BLaER1 treated with 17β-estradiol and CSF1 and Interleukin-3, amounts not matched to agents 10 nM and 100 nM (cell line): ENCODE results near the gene SCD5.

ENCODE experiments used
- H3K27ac ChIP-seq, 11 experiments: shearing (Covaris generic); formaldehyde crosslinking; 2 replicates each; pipeline ENCODE4 v1.8.1; 2022
- H3K27me3 ChIP-seq, 11 experiments: shearing (Covaris generic); formaldehyde crosslinking; 2 replicates each; pipeline ENCODE4 v1.8.1; 2022
- H3K36me3 ChIP-seq, 11 experiments: shearing (Covaris generic); formaldehyde crosslinking; 2 replicates each; pipeline ENCODE4 v1.8.1; 2022
- H3K4me1 ChIP-seq, 10 experiments: shearing (Covaris generic); formaldehyde crosslinking; 2 replicates each; pipeline ENCODE4 v1.8.1; 2022
- H3K4me2 ChIP-seq, 11 experiments: shearing (Covaris generic); formaldehyde crosslinking; 2 replicates each; pipeline ENCODE4 v1.8.1; 2022
- H3K4me3 ChIP-seq, 10 experiments: shearing (Covaris generic); formaldehyde crosslinking; 2 replicates each; pipeline ENCODE4 v1.8.1; 2022
- H3K9ac ChIP-seq, 11 experiments: shearing (Covaris generic); formaldehyde crosslinking; 2 replicates each; pipeline ENCODE4 v1.8.1; 2022
- H3K9me3 ChIP-seq, 11 experiments: shearing (Covaris generic); formaldehyde crosslinking; replicated peaks in 1 of 11; 2 replicates each; pipeline ENCODE4 v1.8.1; 2022
- H4K20me1 ChIP-seq, 11 experiments: shearing (Covaris generic); formaldehyde crosslinking; 2 replicates each; pipeline ENCODE4 v1.8.1; 2022
- Cebpa-rat ChIP-seq, 11 experiments: shearing (Covaris generic); IDR thresholded peaks; 2 replicates each; pipeline ENCODE4 v1.8.1; 2022

SCD5 gene

GRCh38 chr4:82638479-82638878 is 160.1 kb downstream of the SCD5 start:
- no peak overlapping the region for H3K9ac ChIP-seq
- no peak for TF ChIP-seq Cebpa-rat (IDR thresholded peaks at IDR 0.05)
- peaks cover 0 to 42% (median 0%) of the 10 kb centered on the region in 10 experiments; a peak in 7 of 20 replicates for H3K4me1 ChIP-seq
- no peaks in the 10 kb centered on the region for H4K20me1 ChIP-seq
- H3K4me3 ChIP-seq, result no peak overlapping the region
- H3K4me2 ChIP-seq, result no peak overlapping the region
- no peaks in the 10 kb centered on the region for H3K27me3 ChIP-seq
- no peak overlapping the region for H3K27ac ChIP-seq
- H3K36me3 ChIP-seq, result peaks cover 0 to 29% (median 20%) of the 10 kb centered on the region in 11 experiments; a peak in 17 of 22 replicates
- H3K9me3 ChIP-seq, result peaks cover 0 to 11% (median 3%) of the 10 kb centered on the region in 11 experiments; a peak in 9 of 22 replicates

- Histone ChIP-seq H3K4me3 (no peak overlapping the region), H3K36me3 (peaks cover 0 to 24% (median 15%) of the 10 kb centered on the region in 11 experiments; a peak in 17 of 22 replicates), H3K9me3 (peaks cover 4 to 18% (median 10%) of the 10 kb centered on the region in 11 experiments; a peak in 17 of 22 replicates), H3K4me2 (no peak overlapping the region), H3K27ac (no peak overlapping the region), H3K4me1 (no peaks in the 10 kb centered on the region), H3K9ac (no peak overlapping the region), H3K27me3 (no peaks in the 10 kb centered on the region), H4K20me1 (no peaks in the 10 kb centered on the region)
- TF ChIP-seq Cebpa-rat (IDR thresholded peaks at IDR 0.05), result no peak
Observed at GRCh38 chr4:82630079-82630478, 168.5 kb downstream of the SCD5 start.

GRCh38 chr4:82629238-82630000 is 169.2 kb downstream of the SCD5 start:
- H3K9me3 ChIP-seq, result peaks cover 5 to 17% (median 10%) of the 10 kb centered on the region in 11 experiments; a peak in 17 of 22 replicates
- no peak overlapping the region for H3K4me3 ChIP-seq
- H3K9ac ChIP-seq, result no peak overlapping the region
- peaks cover 0 to 18% (median 9%) of the 10 kb centered on the region in 11 experiments; a peak in 14 of 22 replicates for H3K36me3 ChIP-seq
- H3K27ac ChIP-seq, result no peak overlapping the region
- no peak overlapping the region for H3K4me2 ChIP-seq
- H4K20me1 ChIP-seq, result no peaks in the 10 kb centered on the region
- no peak for TF ChIP-seq Cebpa-rat (IDR thresholded peaks at IDR 0.05)
- H3K4me1 ChIP-seq, result no peaks in the 10 kb centered on the region
- no peaks in the 10 kb centered on the region for H3K27me3 ChIP-seq

- H3K9me3 ChIP-seq, result peaks cover 0 to 15% (median 6%) of the 10 kb centered on the region in 11 experiments; a peak in 10 of 22 replicates
- TF ChIP-seq Cebpa-rat (IDR thresholded peaks at IDR 0.05), result no peak
- no peak overlapping the region for H3K9ac ChIP-seq
Observed at GRCh38 chr4:82626251-82626868, 172.2 kb downstream of the SCD5 start.

GRCh38 chr4:82624819-82625218 is 173.8 kb downstream of the SCD5 start:
- Histone ChIP-seq H3K27me3 (no peaks in the 10 kb centered on the region), H3K36me3 (peaks cover 0 to 4% (median 0%) of the 10 kb centered on the region in 11 experiments; a peak in 1 of 22 replicates), H3K9me3 (peaks cover 0 to 15% (median 6%) of the 10 kb centered on the region in 11 experiments; a peak in 10 of 22 replicates), H3K4me2 (no peak overlapping the region), H4K20me1 (no peaks in the 10 kb centered on the region), H3K4me3 (no peak overlapping the region), H3K4me1 (peaks cover 0 to 5% (median 0%) of the 10 kb centered on the region in 10 experiments; a peak in 3 of 20 replicates), H3K9ac (no peak overlapping the region), H3K27ac (no peak overlapping the region)
- TF ChIP-seq Cebpa-rat (IDR thresholded peaks at IDR 0.05), result no peak

More at GRCh38 chr4:82626251-82626868, 172.2 kb downstream of the SCD5 start:
- peaks cover 0 to 4% (median 0%) of the 10 kb centered on the region in 11 experiments; a peak in 1 of 22 replicates for H3K36me3 ChIP-seq
- H4K20me1 ChIP-seq, result no peaks in the 10 kb centered on the region
- no peaks in the 10 kb centered on the region for H3K27me3 ChIP-seq
- H3K4me1 ChIP-seq, result peaks cover 0 to 5% (median 0%) of the 10 kb centered on the region in 10 experiments; a peak in 3 of 20 replicates
- H3K27ac ChIP-seq, result no peak overlapping the region
- no peak overlapping the region for H3K4me2 ChIP-seq
- no peak overlapping the region for H3K4me3 ChIP-seq

- Histone ChIP-seq H3K4me1 (peaks cover 0 to 11% (median 5%) of the 10 kb centered on the region in 10 experiments; a peak in 8 of 20 replicates), H4K20me1 (no peaks in the 10 kb centered on the region), H3K4me3 (no peak overlapping the region), H3K36me3 (no peaks in the 10 kb centered on the region; a peak in 1 of 22 replicates), H3K9ac (no peak overlapping the region), H3K4me2 (peak overlapping the region in 2 of 11 experiments; percentile 15 to 18; a peak in 1 of 22 replicates), H3K9me3 (peaks cover 0 to 15% (median 6%) of the 10 kb centered on the region in 11 experiments; a peak in 10 of 22 replicates), H3K27me3 (no peaks in the 10 kb centered on the region), H3K27ac (no peak overlapping the region)
- TF ChIP-seq Cebpa-rat (IDR thresholded peaks at IDR 0.05), result no peak
Observed at GRCh38 chr4:82623121-82623683, 175.4 kb downstream of the SCD5 start.

- Histone ChIP-seq H3K36me3 (no peaks in the 10 kb centered on the region), H3K27me3 (no peaks in the 10 kb centered on the region), H3K9me3 (peaks cover 0 to 15% (median 6%) of the 10 kb centered on the region in 11 experiments; a peak in 10 of 22 replicates), H4K20me1 (no peaks in the 10 kb centered on the region), H3K4me1 (peaks cover 0 to 11% (median 6%) of the 10 kb centered on the region in 10 experiments; a peak in 8 of 20 replicates), H3K4me3 (no peak overlapping the region), H3K4me2 (no peak overlapping the region), H3K9ac (no peak overlapping the region), H3K27ac (no peak overlapping the region)
- no peak for TF ChIP-seq Cebpa-rat (IDR thresholded peaks at IDR 0.05)
Observed at GRCh38 chr4:82621251-82621650, 177.3 kb downstream of the SCD5 start.

- Histone ChIP-seq H4K20me1 (no peaks in the 10 kb centered on the region), H3K27ac (no peak overlapping the region), H3K4me3 (no peak overlapping the region), H3K4me1 (peaks cover 0 to 11% (median 6%) of the 10 kb centered on the region in 10 experiments; a peak in 8 of 20 replicates), H3K27me3 (no peaks in the 10 kb centered on the region), H3K9me3 (peaks cover 0 to 15% (median 6%) of the 10 kb centered on the region in 11 experiments; a peak in 10 of 22 replicates), H3K36me3 (no peaks in the 10 kb centered on the region), H3K9ac (no peak overlapping the region), H3K4me2 (no peak overlapping the region)
- TF ChIP-seq Cebpa-rat (IDR thresholded peaks at IDR 0.05), result no peak
Observed at GRCh38 chr4:82620126-82620735, 178.4 kb downstream of the SCD5 start.
